B cell (primary cell): Measurements from ENCODE around the gene USP36. TPM values are rescaled to one million over a fixed set of nuclear protein-coding genes. Genes with fewer than 3 reads are reported as not detected.
A peak's percentile ranks its signal among the peaks of the same experiment; 100 is the strongest.

Experiments
- ATAC-seq: fragments of 200-7000 bp; cut with Tn5 transposase; one replicate; pipeline ENCODE4 v1.10.0; 2021; ENCODE audit warnings: low read depth, mild to moderate bottlenecking, moderate number of reproducible peaks, moderate library complexity
- CTCF ChIA-PET: fragments of 350-600 bp; sonication (Branson Sonifier 250); formaldehyde crosslinking; loops from one replicate; lab custom pipeline; 2021; ENCODE audit warnings: antibody characterized with exemption, inconsistent platforms; lab: Charles Lee
- POLR2A ChIA-PET: fragments of 350-600 bp; sonication (Branson Sonifier 250); formaldehyde crosslinking; loops from one replicate; lab custom pipeline; 2021; ENCODE audit warnings: antibody characterized with exemption; lab: Charles Lee
- DNase-seq: peaks from one replicate; pipeline ENCODE4 v3.0.0; 2013
- H2AFZ ChIP-seq: 2 replicates; pipeline ENCODE4 v1.6.1; 2012; ENCODE audit warnings: mild to moderate bottlenecking, low read depth, low read length; ENCODE audit not compliant: insufficient read depth, poor library complexity, severe bottlenecking
- H3K27ac ChIP-seq, 2 donors: 1 replicate in 1 of 2; 2 replicates in 1 of 2; pipeline ENCODE4 v1.5.1; 2012 to 2013; ENCODE audit warnings: low read length in 2 of 2, mild to moderate bottlenecking in 2 of 2, moderate library complexity in 1 of 2
- H3K27me3 ChIP-seq, 4 experiments: fragments of 200-600 bp in 1 of 4; sonication (generic) in 1 of 4; replicated peaks in 1 of 4; 1 replicate in 2 of 4; 2 replicates in 2 of 4; pipeline versions ENCODE4 v1.6.1 to v1.7.0; 2013 to 2016; ENCODE audit warnings: low read length in 3 of 4, mild to moderate bottlenecking in 2 of 4, mixed read lengths in 1 of 4, moderate library complexity in 1 of 4; ENCODE audit not compliant: insufficient read depth in 4 of 4, control insufficient read depth in 3 of 4; ENCODE audit errors: control extremely low read depth in 1 of 4
- H3K36me3 ChIP-seq, 2 experiments: replicated peaks in 1 of 2; 1 replicate in 1 of 2; 2 replicates in 1 of 2; pipeline versions ENCODE4 v1.6.1 to v1.7.1; 2013; ENCODE audit warnings: low read length in 1 of 2; ENCODE audit not compliant: insufficient read depth in 2 of 2, control insufficient read depth in 1 of 2; ENCODE audit errors: control extremely low read depth in 1 of 2, extremely low read depth in 1 of 2
- H3K4me1 ChIP-seq, 2 donors: fragments of 200-600 bp in 1 of 2; sonication (generic) in 1 of 2; 1 replicate in 1 of 2; 2 replicates in 1 of 2; pipeline versions ENCODE4 v1.5.1 to v1.6.1; 2013 to 2017; ENCODE audit warnings: low read length in 2 of 2; ENCODE audit not compliant: control insufficient read depth in 2 of 2, insufficient read depth in 2 of 2
- H3K4me2 ChIP-seq: replicated peaks from 2 replicates; pipeline ENCODE3; 2012; ENCODE audit warnings: mild to moderate bottlenecking, low read depth, low read length; ENCODE audit not compliant: poor library complexity, severe bottlenecking
- H3K4me3 ChIP-seq, 5 experiments: fragments of 200-600 bp in 1 of 5; sonication (generic) in 1 of 5; 1 replicate in 3 of 5; 2 replicates in 2 of 5; pipeline versions ENCODE4 v1.5.1 to v1.7.0; 2011 to 2016; ENCODE audit warnings: low read length in 4 of 5, mild to moderate bottlenecking in 4 of 5, low read depth in 2 of 5, control low read depth in 1 of 5, moderate library complexity in 1 of 5; ENCODE audit not compliant: insufficient read depth in 1 of 5; ENCODE audit errors: control extremely low read depth in 1 of 5, extremely low read depth in 1 of 5
- H3K79me2 ChIP-seq: fragments of 200-600 bp; sonication (generic); one replicate; pipeline ENCODE4 v1.6.0; 2016; ENCODE audit warnings: low read length; ENCODE audit not compliant: control insufficient read depth, insufficient read depth
- H3K9ac ChIP-seq: fragments of 200-600 bp; sonication (generic); 2 replicates; pipeline ENCODE4 v1.6.1; 2017; ENCODE audit warnings: mild to moderate bottlenecking, low read length, moderate library complexity
- H3K9me3 ChIP-seq, 3 donors: one replicate each; pipeline versions ENCODE4 v1.6.1 to v1.7.1; 2013; ENCODE audit warnings: low read length in 2 of 3; ENCODE audit not compliant: control insufficient read depth in 2 of 3, insufficient read depth in 1 of 3; ENCODE audit errors: control extremely low read depth in 1 of 3
- H4K20me1 ChIP-seq: 2 replicates; pipeline ENCODE4 v1.6.0; 2012; ENCODE audit warnings: mild to moderate bottlenecking, low read length; ENCODE audit not compliant: insufficient read depth, control insufficient read depth, poor library complexity, severe bottlenecking
- H3K27ac Mint-ChIP-seq: one replicate; pipeline ENCODE4 v1.8.0; 2021; ENCODE audit warnings: mixed read lengths
- H3K27me3 Mint-ChIP-seq: one replicate; pipeline ENCODE4 v1.8.0; 2021; ENCODE audit warnings: mixed read lengths
- H3K4me1 Mint-ChIP-seq: one replicate; pipeline ENCODE4 v1.8.0; 2021; ENCODE audit warnings: mixed read lengths
- H3K4me3 Mint-ChIP-seq: one replicate; pipeline ENCODE4 v1.8.0; 2021; ENCODE audit warnings: mixed read lengths
- H3K9me3 Mint-ChIP-seq: one replicate; pipeline ENCODE4 v1.8.0; 2022; ENCODE audit warnings: mixed read lengths; ENCODE audit not compliant: insufficient read depth
- EZH2 ChIP-seq: IDR thresholded peaks from 2 replicates; pipeline ENCODE4 v1.6.1; 2012; ENCODE audit warnings: borderline replicate concordance, low read depth, mild to moderate bottlenecking, moderate library complexity, low read length; ENCODE audit not compliant: insufficient read depth, poor library complexity, severe bottlenecking
- WGBS: methylation state at CpG from one replicate; pipeline ENCODE4 v1.1.5; 2013; ENCODE audit warnings: missing lambda C conversion rate; ENCODE audit not compliant: insufficient coverage; 5-methylcytosine and 5-hydroxymethylcytosine counted together
- intact Hi-C: fragments of 100-400 bp; cut with micrococcal nuclease; formaldehyde crosslinking; loops from one replicate; pipeline ENCODE4 v1.10.0; 2022
- polyA plus RNA-seq: library from polyadenylated mRNA; depleted of rRNA; stranded (reverse); fragments of >200 nt; gene quantifications from 2 replicates; pipeline ENCODE4 v1.2.3, GENCODE V29; 2012
- total RNA-seq, 2 donors: library from RNA; stranded (reverse); fragments of 120-200 nt in 1 of 2; gene quantifications; 1 replicate in 1 of 2; 2 replicates in 1 of 2; pipeline versions ENCODE4 v1.2.3 to v1.2.4, GENCODE V29; 2013 to 2022
- TF ChIP-seq, protein P1 (sequence below): fragments of 200-600 bp; IDR thresholded peaks from one replicate; pipeline ENCODE4 v1.8.0; 2022; ENCODE audit warnings: antibody characterized with exemption, mild to moderate bottlenecking

USP36 gene
- total and polyA plus RNA-seq, 2 donors (not counting 1 experiment from before 2014, with no cell fraction given): 52.2 to 137 TPM

DNA sequence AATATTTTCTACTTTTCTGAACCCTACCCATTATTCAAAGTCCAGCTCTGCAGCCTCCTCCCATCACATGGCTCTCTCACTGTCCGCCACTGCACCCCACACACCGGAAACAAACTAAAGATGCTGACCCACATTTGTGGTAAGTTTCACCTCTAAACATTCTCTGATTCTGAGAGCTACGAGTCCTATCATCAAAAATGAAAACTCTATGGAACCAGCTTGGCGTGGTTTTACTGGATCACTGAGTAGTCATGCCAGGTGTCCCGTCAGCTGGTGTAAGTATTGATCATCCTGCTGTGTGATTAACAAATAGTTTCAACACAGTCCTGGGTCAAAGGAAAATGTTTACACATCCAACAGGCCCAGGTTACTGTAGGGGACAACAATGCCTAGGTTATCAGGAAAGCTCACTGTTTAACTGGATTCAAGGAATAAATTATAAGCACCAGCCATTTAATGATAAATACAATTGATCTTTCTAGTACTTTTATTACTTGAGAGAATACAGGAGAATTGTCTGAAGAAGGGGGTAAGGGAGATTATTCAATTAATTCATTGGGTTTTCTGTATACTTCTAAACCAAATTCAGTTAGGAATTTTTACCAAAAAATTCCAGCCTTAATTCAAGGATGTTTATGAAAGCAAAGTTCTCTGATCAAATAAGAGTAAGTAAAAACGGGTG is 92.4 kb downstream of the USP36 start:
- H3K4me3 Mint-ChIP-seq: peak overlapping the region; percentile 79
- Histone ChIP-seq H3K27ac (peak overlapping the region; percentile 91 to 93), H3K79me2 (peaks cover 99% of the 10 kb centered on the region), H3K4me3 (peak overlapping the region; percentile 3 to 44 (median 21)), H3K36me3 (peaks cover 2 to 16% of the 10 kb centered on the region in 2 experiments), H2AFZ (no peak overlapping the region), H3K4me1 (peaks cover 86 to 91% of the 10 kb centered on the region in 2 donors), H3K27me3 (no peaks in the 10 kb centered on the region), H3K9ac (peak overlapping the region; percentile 47), H3K4me2 (peak overlapping the region; percentile 69), H4K20me1 (peaks cover 36% of the 10 kb centered on the region), H3K9me3 (no peaks in the 10 kb centered on the region)
- ChIA-PET POLR2A (interaction anchor here (0.5 to 2.0 kb wide), 8 partner anchors 8 to 114 kb away, joined by 4 to 15 read pairs (median 5); no protein-coding TSS in a partner anchor), CTCF (interaction anchor here (1.0 to 5.2 kb wide), 14 partner anchors 8 to 44 kb away, joined by 3 to 50 read pairs (median 4); no protein-coding TSS in a partner anchor)
- intact Hi-C loops: loop anchor here (1.0 kb wide), 2 partner anchors 11 to 31 kb away; no protein-coding TSS in a partner anchor
- H3K27ac Mint-ChIP-seq: peak overlapping the region; percentile 90
- 0% methylated on average over 3 of the region's 6 CpGs for WGBS
- H3K27me3 Mint-ChIP-seq: no peaks in the 10 kb centered on the region
- peak; percentile 7 for ATAC-seq
- DNase-seq: peak; percentile 39
- no peaks in the 10 kb centered on the region for H3K9me3 Mint-ChIP-seq
- TF ChIP-seq, protein P1, sequence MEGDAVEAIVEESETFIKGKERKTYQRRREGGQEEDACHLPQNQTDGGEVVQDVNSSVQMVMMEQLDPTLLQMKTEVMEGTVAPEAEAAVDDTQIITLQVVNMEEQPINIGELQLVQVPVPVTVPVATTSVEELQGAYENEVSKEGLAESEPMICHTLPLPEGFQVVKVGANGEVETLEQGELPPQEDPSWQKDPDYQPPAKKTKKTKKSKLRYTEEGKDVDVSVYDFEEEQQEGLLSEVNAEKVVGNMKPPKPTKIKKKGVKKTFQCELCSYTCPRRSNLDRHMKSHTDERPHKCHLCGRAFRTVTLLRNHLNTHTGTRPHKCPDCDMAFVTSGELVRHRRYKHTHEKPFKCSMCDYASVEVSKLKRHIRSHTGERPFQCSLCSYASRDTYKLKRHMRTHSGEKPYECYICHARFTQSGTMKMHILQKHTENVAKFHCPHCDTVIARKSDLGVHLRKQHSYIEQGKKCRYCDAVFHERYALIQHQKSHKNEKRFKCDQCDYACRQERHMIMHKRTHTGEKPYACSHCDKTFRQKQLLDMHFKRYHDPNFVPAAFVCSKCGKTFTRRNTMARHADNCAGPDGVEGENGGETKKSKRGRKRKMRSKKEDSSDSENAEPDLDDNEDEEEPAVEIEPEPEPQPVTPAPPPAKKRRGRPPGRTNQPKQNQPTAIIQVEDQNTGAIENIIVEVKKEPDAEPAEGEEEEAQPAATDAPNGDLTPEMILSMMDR: no peak
- no peak for TF ChIP-seq EZH2
- peaks cover 84% of the 10 kb centered on the region for H3K4me1 Mint-ChIP-seq

DNA sequence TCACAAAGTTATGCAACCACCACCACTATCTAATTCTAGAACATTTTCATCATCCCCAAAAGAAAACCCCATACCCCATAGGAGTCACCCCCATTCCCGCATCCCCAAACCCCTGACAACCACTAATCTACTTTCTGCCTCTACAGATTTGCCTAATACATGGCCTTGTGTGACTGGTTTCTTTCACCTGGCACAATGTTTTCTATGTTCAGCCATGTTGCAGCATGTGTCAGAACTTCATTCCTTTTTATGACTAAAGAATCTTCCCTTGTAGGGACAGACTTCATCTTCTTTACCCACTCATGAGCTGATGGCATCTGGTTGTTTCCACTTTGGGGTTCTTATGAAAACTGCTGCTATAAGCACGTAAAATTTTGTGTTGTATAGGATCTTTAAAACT is 93.1 kb downstream of the USP36 start:
- Histone ChIP-seq H3K4me2 (peak overlapping the region; percentile 69), H4K20me1 (peaks cover 33% of the 10 kb centered on the region)

More for the DNA sequence above, 93.1 kb downstream of the USP36 start:
- no peaks in the 10 kb centered on the region for H3K9me3 Mint-ChIP-seq
- peak overlapping the region; percentile 53 for H3K4me3 Mint-ChIP-seq
- H3K27me3 ChIP-seq: no peaks in the 10 kb centered on the region
- H3K4me3 ChIP-seq: peak overlapping the region in 1 of 5 experiments; percentile 44
- no peaks in the 10 kb centered on the region for H3K9me3 ChIP-seq
- H3K27ac ChIP-seq: peak overlapping the region; percentile 91 to 93
- ATAC-seq (no peak), DNase-seq (no peak)
- H2AFZ ChIP-seq: no peak overlapping the region
- peak overlapping the region; percentile 47 for H3K9ac ChIP-seq
- H3K79me2 ChIP-seq: peaks cover 99% of the 10 kb centered on the region
- peaks cover 2 to 16% of the 10 kb centered on the region in 2 experiments for H3K36me3 ChIP-seq
- intact Hi-C loops: no loop called here
- POLR2A ChIA-PET: interaction anchor here (0.5 to 2.0 kb wide), 4 partner anchors 11 to 113 kb away, joined by 4 to 15 read pairs (median 5); no protein-coding TSS in a partner anchor
- peak overlapping the region; percentile 85 for H3K27ac Mint-ChIP-seq
- H3K27me3 Mint-ChIP-seq: no peaks in the 10 kb centered on the region
- peaks cover 84% of the 10 kb centered on the region for H3K4me1 Mint-ChIP-seq
- CTCF ChIA-PET: interaction anchor here (1.0 to 5.2 kb wide), 13 partner anchors 8 to 250 kb away, joined by 3 to 50 read pairs (median 4); no protein-coding TSS in a partner anchor
- TF ChIP-seq EZH2: no peak
- peaks cover 87% of the 10 kb centered on the region in 2 donors for H3K4me1 ChIP-seq
- 75% methylated on average over 1 of the region's 2 CpGs for WGBS
